Vagina (tissue), 2 donors: ENCODE results near the gene ATF5. TPM values are rescaled to one million over a fixed set of nuclear protein-coding genes. Genes with fewer than 3 reads are reported as not detected.
"Not testable (repeated sequence)": the region's sequence is repeated elsewhere in the genome, so short reads cannot be mapped to it uniquely, and the experiment has no call there.

Source experiments
- DNase-seq, 2 donors: peaks; one replicate each; pipeline ENCODE4 v3.0.0-alpha.2; 2017; ENCODE audit errors: extremely low spot score in 2 of 2
- H3K27ac ChIP-seq: fragments of 200-600 bp; sonication (generic); one replicate; pipeline ENCODE4 v1.5.1; 2019
- H3K27me3 ChIP-seq: fragments of 200-600 bp; sonication (generic); one replicate; pipeline ENCODE4 v1.5.1; 2019
- H3K36me3 ChIP-seq, 2 donors: fragments of 200-600 bp; sonication (generic); one replicate each; pipeline ENCODE4 v1.5.1; 2017 to 2019
- H3K4me1 ChIP-seq: fragments of 200-600 bp; sonication (generic); one replicate; pipeline ENCODE4 v1.5.1; 2019
- H3K4me3 ChIP-seq, 2 donors: fragments of 200-600 bp; sonication (generic); 1 replicate in 1 of 2; 2 replicates in 1 of 2; pipeline ENCODE4 v1.5.1; 2016 to 2019
- H3K9me3 ChIP-seq: fragments of 200-600 bp; sonication (generic); one replicate; pipeline ENCODE4 v1.5.1; 2019
- CTCF ChIP-seq, 3 experiments: fragments of 450-650 bp in 2 of 3; fragments of 200-600 bp in 1 of 3; sonication (generic) in 1 of 3; IDR thresholded peaks; one replicate each; pipeline ENCODE4 v1.5.1; 2017 to 2019; ENCODE audit warnings: antibody characterized with exemption in 3 of 3, mild to moderate bottlenecking in 2 of 3, moderate library complexity in 2 of 3
- POLR2A ChIP-seq, 2 donors: fragments of 450-650 bp; IDR thresholded peaks; one replicate each; pipeline ENCODE4 v1.6.1; 2017; ENCODE audit warnings: antibody characterized with exemption in 2 of 2, mild to moderate bottlenecking in 2 of 2, moderate library complexity in 2 of 2
- POLR2AphosphoS5 ChIP-seq, 2 donors: sonication (generic); formaldehyde crosslinking; IDR thresholded peaks; one replicate each; pipeline ENCODE4 v1.9.0; 2017; ENCODE audit warnings: antibody characterized with exemption in 2 of 2, mild to moderate bottlenecking in 2 of 2, low read depth in 1 of 2; ENCODE audit not compliant: insufficient read depth in 1 of 2
- intact Hi-C: fragments of 100-400 bp; cut with DNase I; formaldehyde crosslinking; loops from one replicate; pipeline ENCODE4 v1.15.1; 2023
- total RNA-seq: library from RNA; depleted of rRNA; stranded (reverse); fragments of >200 nt; gene quantifications from one replicate; pipeline ENCODE4 v1.2.3, GENCODE V29; 2016

Gene ATF5
- total RNA-seq, 1 donor from 2014 or later, result 5.6 TPM

- H3K9me3 ChIP-seq, result no peaks in the 10 kb centered on the region
- peaks cover 4% of the 10 kb centered on the region for H3K27me3 ChIP-seq
- TF ChIP-seq POLR2AphosphoS5 (IDR thresholded peaks at IDR 0.05; ENCODE audit: insufficient read depth in 1 of 2, low read depth in 1 of 2) (no peak), CTCF (IDR thresholded peaks at IDR 0.05) (no peak), POLR2A (IDR thresholded peaks at IDR 0.05) (no peak)
- no peaks in the 10 kb centered on the region for H3K36me3 ChIP-seq
- intact Hi-C loops, result no loop called here
- no peaks in the 10 kb centered on the region for H3K4me1 ChIP-seq
- H3K27ac ChIP-seq, result no peak overlapping the region
- H3K4me3 ChIP-seq, result no peak overlapping the region
- no peak for DNase-seq
These were observed 24.4 kb downstream of the ATF5 start for GRCh38 chr19:49953416-49953815.

- Histone ChIP-seq H3K4me3 (no peak overlapping the region), H3K9me3 (no peaks in the 10 kb centered on the region), H3K27me3 (peaks cover 4% of the 10 kb centered on the region), H3K36me3 (no peaks in the 10 kb centered on the region), H3K27ac (no peak overlapping the region), H3K4me1 (no peaks in the 10 kb centered on the region)
- TF ChIP-seq POLR2A (IDR thresholded peaks at IDR 0.05) (no peak), CTCF (IDR thresholded peaks at IDR 0.05) (no peak), POLR2AphosphoS5 (IDR thresholded peaks at IDR 0.05; ENCODE audit: insufficient read depth in 1 of 2, low read depth in 1 of 2) (no peak)
- intact Hi-C loops, result no loop called here
- DNase-seq, result no peak
These were observed 25.3 kb downstream of the ATF5 start for GRCh38 chr19:49954092-49954829.

- Histone ChIP-seq H3K4me3 (no peak overlapping the region), H3K27me3 (peaks cover 4% of the 10 kb centered on the region), H3K4me1 (no peaks in the 10 kb centered on the region), H3K27ac (no peak overlapping the region), H3K9me3 (no peaks in the 10 kb centered on the region), H3K36me3 (no peaks in the 10 kb centered on the region)
- intact Hi-C loops, result no loop called here
- no peak for TF ChIP-seq POLR2AphosphoS5 (IDR thresholded peaks at IDR 0.05; ENCODE audit: insufficient read depth in 1 of 2, low read depth in 1 of 2)
- TF ChIP-seq POLR2A (IDR thresholded peaks at IDR 0.05), result no peak
- no peak for TF ChIP-seq CTCF (IDR thresholded peaks at IDR 0.05)
- DNase-seq, result no peak
These were observed 25.9 kb downstream of the ATF5 start for GRCh38 chr19:49954933-49955332.

- TF ChIP-seq POLR2A (IDR thresholded peaks at IDR 0.05) (no peak), POLR2AphosphoS5 (IDR thresholded peaks at IDR 0.05; ENCODE audit: insufficient read depth in 1 of 2, low read depth in 1 of 2) (no peak), CTCF (IDR thresholded peaks at IDR 0.05) (no peak)
- Histone ChIP-seq H3K4me1 (no peaks in the 10 kb centered on the region), H3K36me3 (no peaks in the 10 kb centered on the region), H3K9me3 (no peaks in the 10 kb centered on the region), H3K27me3 (peaks cover 4% of the 10 kb centered on the region), H3K27ac (no peak overlapping the region), H3K4me3 (no peak overlapping the region)
- intact Hi-C loops, result no loop called here
- no peak for DNase-seq
These were observed 27.1 kb downstream of the ATF5 start for GRCh38 chr19:49956115-49956495.

- TF ChIP-seq CTCF (IDR thresholded peaks at IDR 0.05), result no peak
- TF ChIP-seq POLR2A (IDR thresholded peaks at IDR 0.05), result no peak
- TF ChIP-seq POLR2AphosphoS5 (IDR thresholded peaks at IDR 0.05; ENCODE audit: insufficient read depth in 1 of 2, low read depth in 1 of 2), result no peak
- intact Hi-C loops, result no loop called here
- peaks cover 4% of the 10 kb centered on the region for H3K27me3 ChIP-seq
- no peaks in the 10 kb centered on the region for H3K36me3 ChIP-seq
- no peak for DNase-seq
- no peaks in the 10 kb centered on the region for H3K9me3 ChIP-seq
- H3K4me3 ChIP-seq, result no peak overlapping the region
- no peaks in the 10 kb centered on the region for H3K4me1 ChIP-seq
- H3K27ac ChIP-seq, result no peak overlapping the region
These were observed 28.4 kb downstream of the ATF5 start for GRCh38 chr19:49957262-49957915.

- H3K9me3 ChIP-seq, H3K4me1 ChIP-seq, H3K27me3 ChIP-seq, H3K4me3 ChIP-seq, intact Hi-C loops, DNase-seq, H3K27ac ChIP-seq, H3K36me3 ChIP-seq: not testable (repeated sequence)
These were observed 29.1 kb downstream of the ATF5 start for GRCh38 chr19:49958144-49958543.

- H3K27me3 ChIP-seq, DNase-seq, H3K27ac ChIP-seq, H3K9me3 ChIP-seq, H3K4me1 ChIP-seq, H3K4me3 ChIP-seq, H3K36me3 ChIP-seq, intact Hi-C loops: not testable (repeated sequence)
These were observed 29.6 kb downstream of the ATF5 start for GRCh38 chr19:49958596-49958995.
